Effector CD8-positive, alpha-beta T cell (primary cell): ENCODE results near the gene ZNF24.

ENCODE experiments used
- DNase-seq: peaks from one replicate; lab custom pipeline; 2025; lab: John Stamatoyannopoulos, UW
- total RNA-seq, 4 experiments: gene quantifications; one replicate each; lab custom pipeline; 2026; lab: John Stamatoyannopoulos, UW

Gene ZNF24
- 200 to 291 (median 235) reads per million in 4 experiments for total RNA-seq

DNA sequence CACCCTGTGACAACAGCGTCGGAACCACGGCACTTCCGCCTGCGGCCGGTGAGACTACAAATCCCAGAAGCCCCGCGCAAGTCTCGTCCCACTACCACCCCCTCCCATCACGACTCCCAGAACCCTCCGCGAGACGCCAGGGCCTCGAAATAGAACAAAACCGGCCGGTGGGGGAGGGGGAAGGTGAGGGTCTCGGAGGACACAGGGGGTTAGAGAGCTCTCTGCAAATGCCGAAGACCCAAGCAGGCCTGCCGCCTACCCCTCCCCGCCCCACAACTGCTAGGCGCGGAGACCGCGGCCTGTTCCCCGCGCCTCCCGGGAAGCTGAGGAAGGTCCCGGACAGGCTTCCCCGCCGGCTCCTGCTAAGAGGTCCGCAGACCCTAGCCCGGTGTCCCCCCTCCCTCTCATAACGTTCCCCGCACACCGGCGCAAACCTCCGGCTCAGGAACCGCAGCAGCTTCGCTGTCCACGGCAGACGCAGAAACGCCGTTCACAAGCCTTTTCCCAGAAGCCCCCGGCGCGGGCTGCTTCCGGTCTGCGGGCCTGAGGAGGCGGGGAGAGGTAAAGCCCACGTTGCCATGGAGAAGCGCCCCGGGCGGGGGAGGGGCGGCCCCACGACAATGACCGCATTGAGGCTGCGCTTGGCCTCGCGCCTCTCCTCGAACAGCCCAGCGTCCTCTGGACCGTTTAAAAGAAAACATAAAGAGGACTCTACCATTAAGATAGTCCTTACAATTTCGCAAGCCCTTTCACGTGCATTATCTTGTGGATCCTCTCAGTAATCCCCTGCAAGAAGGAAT, at the start of gene ZNF24:
Gene ZNF24, minus strand, starts transcription at position 485 of the 800 bp plus-strand sequence. CDS start 3,770 bp downstream, outside the sequence.
- peak; percentile 89 for DNase-seq

DNA sequence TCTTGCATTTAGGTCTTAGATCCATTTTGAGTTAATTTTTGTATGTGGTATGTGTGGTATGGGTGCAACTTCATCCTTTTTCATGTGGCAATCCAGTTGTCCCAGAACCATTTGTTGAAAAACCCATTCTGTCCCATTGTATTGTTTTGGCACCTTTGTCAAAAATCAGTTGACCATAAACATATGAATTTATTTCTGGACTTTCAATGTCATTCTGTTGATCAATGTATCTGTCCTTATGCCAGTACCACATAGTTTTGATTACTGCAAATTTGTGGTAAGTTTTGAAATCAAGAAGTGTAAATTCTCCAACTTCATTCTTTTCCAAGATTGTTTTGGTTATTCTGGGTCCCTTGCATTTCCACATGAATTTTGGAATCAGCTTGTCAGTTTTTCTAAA, 49.5 kb upstream of the ZNF24 start:
- DNase-seq, result no peak

DNA sequence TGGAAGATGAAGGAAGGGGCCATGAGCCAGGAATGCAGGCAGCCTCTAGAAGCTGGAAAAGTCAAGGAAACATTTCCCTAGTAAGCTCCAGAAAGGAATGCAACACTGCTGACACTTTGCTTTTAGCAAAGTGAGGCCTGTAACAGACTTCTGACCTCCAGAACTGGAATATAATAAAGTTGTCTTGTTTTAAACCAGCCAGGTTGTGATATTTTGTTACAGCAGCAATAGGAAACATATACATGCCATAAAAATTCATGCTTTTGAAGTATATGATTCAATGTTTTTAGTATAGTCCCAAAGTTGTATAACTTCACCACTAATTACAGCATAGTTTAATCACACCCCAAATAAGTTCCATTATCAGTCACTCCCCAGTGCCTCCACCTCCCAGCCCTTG, 48.2 kb upstream of the ZNF24 start:
- DNase-seq, result no peak

DNA sequence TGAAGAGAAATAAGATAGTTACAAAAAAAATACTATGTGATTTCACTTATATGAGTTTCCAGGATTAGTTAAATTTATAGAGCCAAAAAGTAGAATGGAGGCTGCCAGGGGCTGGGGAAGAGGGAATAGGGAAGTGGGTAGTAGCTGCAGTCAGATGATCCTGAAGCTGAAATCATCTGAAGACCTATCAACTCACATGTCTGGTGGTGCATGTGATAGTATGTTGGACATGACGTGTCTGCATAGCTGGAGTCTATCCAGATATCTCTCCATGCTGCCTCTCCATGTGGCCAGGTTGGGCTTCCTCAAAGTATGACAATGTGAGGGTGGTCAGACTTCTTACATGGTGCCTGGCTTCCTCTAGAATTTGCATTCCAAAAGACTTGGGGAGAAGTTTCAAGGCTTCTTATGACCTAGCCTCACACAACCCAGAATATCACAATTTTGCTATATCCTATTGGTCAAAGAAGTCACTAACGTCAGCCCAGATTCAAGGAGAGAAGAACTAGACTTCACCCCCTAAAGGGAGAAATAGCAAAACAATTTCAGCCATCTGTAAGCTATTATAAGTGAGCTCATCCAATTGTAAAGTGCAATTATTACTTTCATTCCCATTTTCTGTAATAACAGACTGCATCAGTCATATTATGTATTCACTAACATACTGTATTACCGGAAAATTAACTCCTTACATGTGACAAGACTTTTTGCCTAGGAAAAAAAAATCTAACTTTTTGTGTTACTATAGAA, 46.9 kb upstream of the ZNF24 start:
- DNase-seq, result no peak

DNA sequence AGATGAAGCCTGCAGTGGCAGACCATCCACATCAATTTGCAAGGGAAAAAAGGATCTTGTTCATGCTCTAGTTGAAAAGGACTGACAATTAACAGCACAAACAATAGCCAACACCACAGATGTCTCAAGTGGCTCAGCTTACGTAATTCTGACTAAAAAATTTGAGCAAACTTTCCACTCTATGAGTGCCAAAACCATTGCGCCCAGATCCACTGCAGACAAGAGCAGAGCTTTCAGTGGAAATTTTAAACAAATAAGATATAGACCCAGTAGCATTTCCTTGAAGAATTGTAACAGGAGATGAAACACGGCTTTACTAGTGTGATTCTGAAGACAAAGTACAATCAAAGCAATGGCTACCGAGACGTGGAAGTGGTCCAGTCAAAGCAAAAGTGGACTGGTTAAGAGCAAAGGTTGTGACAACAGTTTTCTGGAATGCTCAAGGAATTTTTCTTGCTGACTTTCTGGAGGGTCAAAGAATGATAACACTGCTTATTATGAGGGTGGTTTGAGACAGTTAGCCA, 44.9 kb upstream of the ZNF24 start:
- no peak for DNase-seq

DNA sequence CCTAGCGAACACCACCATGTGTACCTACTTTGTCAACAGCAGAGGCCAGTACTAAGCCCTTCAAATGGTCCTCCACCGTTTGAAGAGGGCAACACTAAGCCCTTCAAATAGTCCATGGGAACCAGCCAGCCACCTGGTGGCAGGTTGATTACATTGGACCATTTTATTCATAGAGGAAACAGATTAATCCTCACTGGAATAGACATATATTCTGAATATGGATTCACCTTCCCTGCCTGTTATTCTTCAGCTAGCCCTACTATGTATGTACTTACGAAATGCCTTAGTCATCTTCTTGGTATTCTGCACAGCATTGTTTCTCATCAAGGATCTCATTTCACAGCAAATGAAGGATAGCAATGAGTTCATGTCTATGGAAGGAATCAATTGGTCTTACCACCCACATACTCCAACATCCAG, 42.9 kb upstream of the ZNF24 start:
- no peak for DNase-seq

DNA sequence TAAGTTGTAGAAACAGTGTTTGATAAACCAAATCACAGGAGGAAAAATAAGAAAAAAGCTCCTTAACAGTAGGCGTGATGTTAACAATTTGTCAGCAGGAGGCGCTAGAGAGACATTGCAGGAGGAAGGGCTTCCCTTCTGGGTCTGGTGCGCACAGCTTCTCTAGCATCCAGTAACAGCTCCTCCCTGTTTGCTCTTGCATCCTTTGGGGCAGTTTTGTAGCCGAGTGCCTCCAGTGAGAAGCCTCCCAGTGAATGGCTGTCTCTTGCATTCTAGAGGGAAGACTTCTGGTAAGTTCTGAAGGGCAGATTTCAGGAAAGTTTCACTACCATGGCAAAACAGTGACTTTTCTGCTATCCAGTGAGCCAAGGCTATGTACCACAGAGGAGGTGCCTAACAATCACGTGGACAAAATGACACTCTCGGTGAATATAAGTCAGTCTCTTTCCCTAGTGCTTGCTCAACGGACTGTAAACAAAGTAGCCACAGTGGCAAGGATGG, 42.4 kb upstream of the ZNF24 start:
- peak; percentile 32 for DNase-seq

DNA sequence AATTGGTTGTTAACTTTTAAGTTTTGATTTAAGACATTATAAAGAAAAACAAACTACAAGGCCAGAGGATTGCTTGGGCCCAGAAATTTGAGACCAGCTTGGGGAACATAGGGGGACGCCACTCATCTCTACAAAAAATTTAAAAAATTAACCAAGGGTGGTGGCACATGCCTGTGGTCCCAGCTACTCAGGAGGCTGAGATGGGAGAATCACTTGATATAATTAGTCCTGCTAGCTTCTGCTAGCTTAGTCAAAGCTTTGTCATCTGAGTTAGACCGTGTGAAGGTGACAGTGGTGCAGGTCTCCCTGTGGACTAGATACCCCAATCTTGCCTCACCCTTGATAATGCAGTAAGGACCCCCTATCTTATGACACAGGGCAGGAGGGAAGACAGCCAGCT, 38.9 kb upstream of the ZNF24 start:
- no peak for DNase-seq

DNA sequence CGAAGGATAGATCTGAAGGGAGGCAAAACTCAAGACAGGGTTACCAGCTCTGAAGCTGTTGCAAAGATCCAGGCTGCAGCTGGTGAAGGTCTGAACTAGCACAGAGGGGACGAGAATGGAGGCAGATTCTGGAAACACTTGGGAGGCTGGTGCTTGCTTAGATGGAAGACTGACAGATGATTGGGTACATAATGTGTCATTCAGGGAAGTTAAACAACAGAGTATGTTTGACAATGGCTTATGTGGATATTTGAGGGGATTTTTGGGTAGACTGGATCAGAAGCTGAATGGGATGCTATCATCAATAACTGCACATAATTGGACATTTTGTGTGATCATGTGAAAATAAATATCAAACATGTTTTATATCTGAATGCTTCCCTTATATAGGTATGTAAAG, 35.2 kb upstream of the ZNF24 start:
- DNase-seq, result no peak

DNA sequence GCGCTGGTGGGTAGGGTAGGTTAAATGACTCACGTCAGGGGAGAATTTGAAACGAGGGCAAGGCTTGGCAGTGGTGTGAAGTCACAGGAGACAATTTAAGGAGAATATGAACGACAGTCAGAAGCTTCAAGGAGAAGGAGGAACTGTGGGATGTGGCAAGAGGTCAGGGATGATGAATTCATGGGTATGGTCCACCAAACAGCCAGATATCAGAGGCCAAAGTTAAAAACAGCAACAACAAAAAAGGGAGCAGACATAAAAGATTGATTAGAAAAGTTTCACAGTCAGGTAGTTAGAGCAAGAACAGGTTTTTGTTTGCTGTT, 34.3 kb upstream of the ZNF24 start:
- DNase-seq, result no peak

DNA sequence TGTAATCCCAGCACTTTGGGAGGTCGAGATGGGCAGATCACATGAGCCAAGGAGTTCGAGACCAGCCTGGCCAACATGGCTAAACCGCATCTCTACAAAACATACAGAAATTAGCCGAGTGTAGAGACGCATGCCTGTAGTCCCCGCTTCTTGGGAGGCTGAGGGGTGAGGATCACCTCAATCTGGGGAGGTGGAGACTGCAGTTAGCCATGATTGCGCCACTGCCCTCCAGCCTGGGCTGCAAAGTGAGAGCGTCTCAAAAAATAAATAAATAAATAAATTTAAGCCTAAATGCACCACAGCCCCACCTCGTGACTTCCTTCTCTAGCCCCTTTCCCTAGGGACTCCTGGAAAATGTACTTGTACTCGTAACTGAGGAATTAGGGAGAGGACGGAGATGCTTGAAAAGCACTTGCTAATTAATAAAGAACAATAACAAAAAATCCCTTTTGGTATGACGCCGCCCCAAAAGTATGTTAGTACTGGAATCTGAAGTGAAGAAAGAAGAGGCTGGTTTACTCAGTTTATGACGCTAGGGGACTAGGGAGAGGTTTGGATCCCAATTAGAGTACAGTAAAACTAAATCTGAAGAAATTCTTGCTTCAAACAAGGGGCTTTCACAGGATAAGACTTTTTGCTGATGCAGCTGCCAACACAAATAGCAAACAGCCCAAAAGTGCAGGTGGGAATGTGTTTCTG, 33.8 kb upstream of the ZNF24 start:
- no peak for DNase-seq

DNA sequence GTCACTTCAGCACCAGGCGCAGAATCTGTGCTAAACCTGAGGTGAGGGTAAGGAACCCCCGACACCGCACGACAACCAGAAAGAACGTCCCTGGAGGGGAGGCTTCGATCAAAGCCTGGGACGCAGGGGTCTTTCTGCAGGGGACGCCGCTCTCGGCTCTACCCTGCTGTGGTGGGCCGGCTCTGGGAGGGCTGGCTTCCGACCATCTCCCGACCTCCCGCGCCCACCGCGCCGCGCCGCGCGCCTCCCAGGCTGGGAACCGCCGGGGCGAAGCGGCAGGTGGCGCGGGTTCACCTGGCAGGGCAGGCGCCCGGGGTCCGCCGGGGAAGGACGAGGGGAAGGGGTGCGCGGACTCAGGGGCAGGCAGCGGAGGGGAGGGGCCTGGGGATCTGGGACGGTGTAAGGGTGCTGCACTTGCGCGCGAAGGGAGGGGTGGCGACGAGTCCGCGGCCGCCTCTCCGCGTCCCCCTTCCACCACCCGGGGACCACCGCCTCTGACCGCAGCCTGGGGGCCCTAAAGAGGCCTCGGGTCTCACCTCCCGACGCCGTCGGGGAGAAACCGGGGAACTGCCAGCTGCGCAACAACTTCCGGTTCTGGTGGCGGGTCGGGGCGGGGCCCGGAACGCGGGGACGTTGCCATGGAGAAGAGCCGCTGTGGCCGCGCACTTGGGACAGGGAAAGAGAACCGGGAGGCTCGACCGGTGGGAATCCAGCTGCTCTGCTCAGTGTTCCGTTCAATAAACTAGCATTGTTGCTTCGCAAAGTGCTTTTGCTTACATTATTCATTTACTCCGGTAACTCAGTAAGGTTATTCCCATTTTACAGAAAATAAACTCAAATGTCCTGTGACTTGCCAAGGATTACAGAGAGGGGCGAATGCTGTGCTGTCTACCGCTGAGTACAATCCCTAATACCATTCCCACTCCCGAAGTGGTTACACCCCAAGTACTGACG, 32.8 kb upstream of the ZNF24 start, which contains the start of gene ZNF396:
Gene ZNF396, minus strand, starts transcription at position 596 of the 954 bp plus-strand sequence. CDS start 3,045 bp downstream, outside the sequence.
- peak; percentile 57 for DNase-seq

DNA sequence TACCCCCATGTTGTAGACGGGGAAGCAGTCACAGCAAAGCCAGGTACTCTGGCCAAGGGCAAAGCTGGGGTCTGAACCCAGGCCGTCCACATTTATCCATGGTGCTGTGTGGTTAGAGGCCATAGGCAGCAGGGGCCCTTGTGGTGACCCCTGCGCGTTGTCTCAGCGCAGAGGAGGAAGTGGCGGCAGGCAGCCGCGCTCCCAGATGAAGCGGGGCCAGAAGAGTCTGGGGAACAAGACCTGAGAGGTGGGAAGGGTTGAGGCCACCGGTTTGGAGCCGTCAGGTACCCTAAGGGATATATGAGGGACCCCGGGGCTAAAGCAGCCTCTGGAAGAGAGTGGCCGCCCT, 32.1 kb upstream of the ZNF24 start:
- DNase-seq, result no peak

DNA sequence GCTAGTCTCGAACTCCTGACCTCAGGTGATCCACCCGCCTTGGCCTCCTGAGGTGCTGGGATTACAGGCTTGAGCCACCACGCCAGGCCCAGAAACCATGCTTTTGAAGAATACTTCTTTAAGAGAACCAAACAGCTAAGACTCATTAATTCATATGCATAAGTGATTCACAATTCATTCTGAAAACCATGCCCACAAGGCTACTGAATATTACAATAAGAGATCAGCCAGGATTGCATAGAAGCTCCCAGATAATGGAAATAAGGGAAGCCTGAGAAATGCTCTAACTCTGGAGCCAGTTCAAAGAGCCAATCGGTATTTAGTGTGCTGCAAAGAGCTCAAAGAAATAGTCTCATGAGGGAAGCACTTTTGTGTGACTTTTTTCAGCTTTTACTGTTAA, 30.5 kb upstream of the ZNF24 start:
- no peak for DNase-seq

DNA sequence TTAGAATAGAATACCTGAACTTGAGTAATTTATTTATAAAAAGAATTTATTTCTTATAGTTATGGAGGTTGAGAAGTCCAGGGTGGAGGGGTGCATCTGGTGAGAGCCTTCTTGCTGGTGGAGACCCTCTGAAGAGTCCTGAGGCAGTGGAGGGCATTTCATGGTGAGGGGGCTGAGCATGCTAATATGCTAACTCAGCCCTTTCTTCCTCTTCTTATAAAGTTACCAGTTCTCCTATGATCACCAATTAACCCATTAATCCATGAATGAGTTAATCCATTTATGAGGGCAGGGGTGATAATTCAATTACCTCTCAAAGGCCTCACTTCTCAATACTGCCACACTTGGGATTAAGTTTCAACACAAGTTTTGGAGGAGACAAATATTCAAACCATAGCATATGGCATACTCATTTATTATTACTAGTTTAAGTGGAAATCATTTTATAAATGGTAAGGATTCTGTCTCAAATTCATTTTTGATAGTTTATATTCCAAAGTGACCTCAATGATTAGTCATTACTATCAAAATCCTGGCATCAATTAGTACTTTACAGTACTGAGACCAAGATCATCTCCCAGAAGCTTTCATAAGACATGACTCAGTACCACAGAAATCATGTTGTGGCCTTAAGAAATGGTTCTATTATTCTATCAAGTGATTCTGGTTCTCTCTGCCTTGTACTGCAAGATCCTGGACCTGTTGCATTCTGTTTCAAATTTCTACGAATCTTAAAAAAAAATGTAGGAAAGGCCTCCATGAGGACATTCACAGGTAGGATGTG, 27.4 kb upstream of the ZNF24 start:
- no peak for DNase-seq

DNA sequence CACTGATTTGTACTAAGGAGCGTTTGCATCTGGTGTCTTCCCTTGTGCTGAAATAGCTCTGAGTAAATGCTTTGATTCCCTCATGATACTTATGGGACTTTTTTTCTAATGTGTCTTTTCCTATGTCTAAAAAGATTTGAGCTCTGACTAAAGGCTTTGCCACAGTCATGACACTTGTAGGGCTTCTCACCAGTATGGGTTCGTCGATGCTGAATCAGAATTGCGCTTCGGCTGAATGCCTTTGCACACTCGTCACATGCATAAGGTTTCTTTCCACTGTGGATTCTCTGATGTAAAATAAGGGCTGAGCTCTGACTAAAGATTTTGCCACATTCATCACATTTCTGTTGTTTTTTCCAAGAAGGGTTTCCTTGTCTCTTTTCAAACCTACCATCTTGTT, 24.9 kb upstream of the ZNF24 start:
- no peak for DNase-seq

DNA sequence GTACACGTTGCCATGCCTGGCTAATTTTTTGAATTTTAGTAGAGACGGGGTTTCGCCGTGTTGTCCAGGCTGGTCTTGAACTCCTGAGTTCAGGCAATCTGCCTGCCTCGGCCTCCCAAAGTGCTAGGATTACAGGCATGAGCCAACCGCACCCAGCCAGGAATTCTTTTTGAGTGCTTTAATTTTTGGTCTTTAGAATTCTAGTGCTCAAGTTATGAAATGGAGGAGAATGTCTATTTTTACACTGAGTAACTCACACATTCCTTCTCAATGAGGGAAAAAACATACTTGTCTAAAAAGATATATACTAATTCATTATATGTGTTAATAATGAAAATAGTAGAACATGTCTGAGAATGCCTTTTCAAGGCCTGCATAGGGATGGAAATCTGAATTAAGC, 24.4 kb upstream of the ZNF24 start:
- no peak for DNase-seq

DNA sequence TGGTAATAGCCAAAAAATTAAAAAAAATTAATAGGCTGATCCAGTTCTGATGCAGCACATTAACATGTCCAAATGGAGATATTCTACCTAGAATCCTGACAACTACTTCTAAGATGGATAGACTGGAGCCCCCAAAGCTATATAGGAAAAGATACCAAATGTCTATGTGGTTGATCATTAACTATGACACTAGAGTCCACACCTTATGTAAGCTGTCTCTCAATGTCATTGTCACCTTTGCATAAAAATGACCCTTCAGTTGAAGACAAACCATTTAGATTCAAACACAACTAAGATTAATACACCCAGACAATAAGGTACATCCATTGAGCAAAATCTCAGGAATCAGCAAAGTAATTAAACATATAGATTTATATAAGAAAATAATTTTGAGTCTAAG, 18.3 kb upstream of the ZNF24 start:
- DNase-seq, result no peak

DNA sequence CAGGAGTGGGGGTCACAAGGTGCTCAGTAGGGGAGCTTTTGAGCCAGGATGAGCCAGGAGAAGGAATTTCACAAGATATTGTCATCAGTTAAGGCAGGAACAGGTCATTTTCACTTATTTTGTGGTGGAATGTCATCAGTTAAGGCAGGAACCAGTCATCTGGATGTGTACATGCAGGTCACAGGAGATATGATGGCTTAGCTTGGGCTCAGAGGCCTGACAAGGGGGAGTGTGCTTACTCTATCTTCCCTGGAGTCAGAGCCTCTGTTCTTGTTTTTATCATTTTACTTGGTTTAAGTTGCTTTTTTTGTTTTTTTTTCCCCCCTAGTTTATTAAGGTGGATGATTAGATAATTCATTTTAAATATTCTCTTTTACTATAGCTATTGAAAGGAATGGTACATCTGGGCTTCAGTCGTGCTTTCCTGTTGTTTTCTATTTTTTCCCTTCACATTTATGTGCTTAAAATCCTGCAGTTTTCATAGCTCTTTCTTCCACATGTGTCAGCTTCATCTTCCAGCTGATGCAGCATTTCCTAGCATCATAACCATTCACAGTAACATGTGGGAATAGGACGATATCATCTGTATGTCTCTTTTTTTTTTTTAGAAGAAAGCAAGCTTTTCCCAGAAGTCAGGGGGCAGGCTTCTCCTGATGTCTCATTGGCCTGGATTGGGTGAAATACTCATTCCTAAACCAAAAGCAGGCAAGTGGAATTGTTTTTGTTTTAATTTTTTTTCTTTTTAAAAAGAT, 17.5 kb upstream of the ZNF24 start:
- DNase-seq, result no peak
